Brain microvascular endothelial cell (primary cell): Measurements from ENCODE around the gene CACNG4.

Experiments
- DNase-seq: peaks from one replicate; pipeline ENCODE4 v3.0.0-alpha.2; 2020
- H3K27ac ChIP-seq: fragments of 250-450 bp; sonication (Bioruptor Pico); 2 replicates; pipeline ENCODE4 v1.5.1; 2020; ENCODE audit warnings: mild to moderate bottlenecking, moderate library complexity
- H3K27me3 ChIP-seq: fragments of 250-450 bp; sonication (Bioruptor Pico); replicated peaks from 2 replicates; pipeline ENCODE4 v1.5.1; 2020; ENCODE audit warnings: mild to moderate bottlenecking
- H3K36me3 ChIP-seq: fragments of 250-450 bp; sonication (Bioruptor Pico); replicated peaks from 2 replicates; pipeline ENCODE4 v1.5.1; 2020; ENCODE audit warnings: mild to moderate bottlenecking
- H3K4me3 ChIP-seq: 2 replicates; pipeline ENCODE4 v1.5.1; 2011; ENCODE audit warnings: low read depth, mild to moderate bottlenecking, control low read depth, low read length, moderate library complexity
- CTCF ChIP-seq: IDR thresholded peaks from 2 replicates; pipeline ENCODE4 v1.5.1; 2011; ENCODE audit warnings: low read depth, mild to moderate bottlenecking, moderate library complexity, low read length, control low read depth, inconsistent platforms; ENCODE audit errors: missing control alignments
- in situ Hi-C: cut with HindIII; loops from 2 replicates; pipeline ENCODE4 v1.10.0; 2017; ENCODE audit warnings: low sequenced_read_pairs, low pct_ligation_motif_present

The CACNG4 gene

GRCh38 chr17:66976379-66976663 is 11.8 kb downstream of the CACNG4 start:
- Histone ChIP-seq H3K36me3 (no peaks in the 10 kb centered on the region), H3K4me3 (no peak overlapping the region), H3K27me3 (peaks cover 4% of the 10 kb centered on the region), H3K27ac (no peak overlapping the region)
- no peak for TF ChIP-seq CTCF
- DNase-seq = no peak
- in situ Hi-C loops = no loop called here

GRCh38 chr17:66976781-66977201 is 12.3 kb downstream of the CACNG4 start:
- Histone ChIP-seq H3K36me3 (no peaks in the 10 kb centered on the region), H3K27ac (no peak overlapping the region), H3K27me3 (peaks cover 4% of the 10 kb centered on the region), H3K4me3 (no peak overlapping the region)
- in situ Hi-C loops = no loop called here
- no peak for DNase-seq
- TF ChIP-seq CTCF = no peak

GRCh38 chr17:66978514-66979061 is 14.1 kb downstream of the CACNG4 start:
- no peak for TF ChIP-seq CTCF
- in situ Hi-C loops = no loop called here
- Histone ChIP-seq H3K4me3 (no peak overlapping the region), H3K27me3 (peaks cover 4% of the 10 kb centered on the region), H3K27ac (no peak overlapping the region), H3K36me3 (no peaks in the 10 kb centered on the region)
- DNase-seq = no peak

GRCh38 chr17:66980896-66981295 is 16.4 kb downstream of the CACNG4 start:
- Histone ChIP-seq H3K27me3 (peaks cover 3% of the 10 kb centered on the region), H3K4me3 (no peak overlapping the region), H3K36me3 (no peaks in the 10 kb centered on the region), H3K27ac (no peak overlapping the region)
- no peak for TF ChIP-seq CTCF
- DNase-seq = no peak
- in situ Hi-C loops = no loop called here

GRCh38 chr17:66981983-66982508 is 17.5 kb downstream of the CACNG4 start:
- TF ChIP-seq CTCF = no peak
- in situ Hi-C loops = no loop called here

GRCh38 chr17:66983414-66984021 is 19.0 kb downstream of the CACNG4 start:
- in situ Hi-C loops = no loop called here
- H3K36me3 ChIP-seq = no peaks in the 10 kb centered on the region
- H3K27me3 ChIP-seq = peaks cover 7% of the 10 kb centered on the region
- no peak for DNase-seq
- no peak overlapping the region for H3K4me3 ChIP-seq
- no peak for TF ChIP-seq CTCF
- H3K27ac ChIP-seq = no peak overlapping the region

More at GRCh38 chr17:66981983-66982508, 17.5 kb downstream of the CACNG4 start:
- no peak for DNase-seq
- Histone ChIP-seq H3K27ac (no peak overlapping the region), H3K27me3 (peaks cover 5% of the 10 kb centered on the region), H3K36me3 (no peaks in the 10 kb centered on the region), H3K4me3 (no peak overlapping the region)
